Keratinocyte (primary cell): ENCODE data around the gene MLF2. TPM values are rescaled to one million over a fixed set of nuclear protein-coding genes. Genes with fewer than 3 reads are reported as not detected.

Source experiments
- DNase-seq: peaks from one replicate; pipeline ENCODE4 v3.0.0-alpha.2; 2011; ENCODE audit warnings: low read depth, missing footprints, low spot score
- FAIRE-seq: peaks from 2 replicates; lab custom pipeline; 2011; peaks lifted over from hg19 to GRCh38; lab: Jason Lieb, UNC
- H2AFZ ChIP-seq: 2 replicates; pipeline ENCODE4 v1.6.0; 2012; ENCODE audit warnings: low read length, control low read depth, inconsistent platforms; ENCODE audit not compliant: control insufficient read depth
- H3K27ac ChIP-seq: 2 replicates; pipeline ENCODE4 v1.5.1; 2011; ENCODE audit warnings: low read length; ENCODE audit not compliant: control insufficient read depth, insufficient read depth
- H3K27me3 ChIP-seq: 3 replicates; pipeline ENCODE4 v1.6.0; 2011; ENCODE audit warnings: low read length; ENCODE audit not compliant: control insufficient read depth, insufficient read depth; ENCODE audit errors: extremely low read depth
- H3K36me3 ChIP-seq, 2 experiments: 2 replicates in 1 of 2; 3 replicates in 1 of 2; pipeline ENCODE4 v1.5.1; 2011; ENCODE audit warnings: low read length in 2 of 2, mild to moderate bottlenecking in 1 of 2; ENCODE audit not compliant: control insufficient read depth in 2 of 2, insufficient read depth in 2 of 2; ENCODE audit errors: extremely low read depth in 1 of 2
- H3K4me1 ChIP-seq: 3 replicates; pipeline ENCODE4 v1.5.1; 2011; ENCODE audit warnings: low read length; ENCODE audit not compliant: control insufficient read depth, insufficient read depth; ENCODE audit errors: extremely low read depth
- H3K4me2 ChIP-seq: 3 replicates; pipeline ENCODE4 v1.6.0; 2011; ENCODE audit warnings: low read depth, low read length; ENCODE audit not compliant: control insufficient read depth, insufficient read depth; ENCODE audit errors: extremely low read depth
- H3K4me3 ChIP-seq, 3 experiments: fragments of 200-600 bp in 1 of 3; sonication (generic) in 1 of 3; 2 replicates in 2 of 3; 3 replicates in 1 of 3; pipeline ENCODE4 v1.5.1; 2011 to 2016; ENCODE audit warnings: low read length in 3 of 3, mild to moderate bottlenecking in 3 of 3, control low read depth in 2 of 3, inconsistent platforms in 1 of 3, low read depth in 1 of 3, mixed read lengths in 1 of 3, mixed run types in 1 of 3, moderate library complexity in 1 of 3; ENCODE audit not compliant: control insufficient read depth in 2 of 3, insufficient read depth in 2 of 3; ENCODE audit errors: extremely low read depth in 1 of 3
- H3K79me2 ChIP-seq: 2 replicates; pipeline ENCODE4 v1.6.0; 2012; ENCODE audit warnings: low read length; ENCODE audit not compliant: control insufficient read depth, insufficient read depth
- H3K9ac ChIP-seq: 3 replicates; pipeline ENCODE4 v1.6.0; 2011; ENCODE audit warnings: low read length; ENCODE audit not compliant: control insufficient read depth, insufficient read depth; ENCODE audit errors: extremely low read depth
- H3K9me1 ChIP-seq: 3 replicates; pipeline ENCODE4 v1.6.0; 2011; ENCODE audit warnings: low read length; ENCODE audit not compliant: control insufficient read depth, insufficient read depth; ENCODE audit errors: extremely low read depth
- H3K9me3 ChIP-seq: 2 replicates; pipeline ENCODE4 v1.5.1; 2012; ENCODE audit warnings: low read depth, low read length; ENCODE audit not compliant: control insufficient read depth
- H4K20me1 ChIP-seq: 3 replicates; pipeline ENCODE4 v1.6.0; 2011; ENCODE audit warnings: low read length; ENCODE audit not compliant: control insufficient read depth, insufficient read depth; ENCODE audit errors: extremely low read depth
- EZH2 ChIP-seq: IDR thresholded peaks from one replicate; pipeline ENCODE4 v1.6.1; 2012; ENCODE audit warnings: inconsistent platforms, mild to moderate bottlenecking, low read length, moderate library complexity
- dilution Hi-C: fragments of 300-500 bp; cut with MboI; formaldehyde crosslinking; loops from one replicate; pipeline ENCODE4 v1.7.0; 2020; ENCODE audit warnings: low sequenced_read_pairs; ENCODE audit not compliant: extremely low pct_ligation_motif_present
- polyA plus RNA-seq, 5 experiments: library from polyadenylated mRNA; depleted of rRNA in 3 of 5; stranded (reverse) in 3 of 5; stranded (forward) in 1 of 5; unstranded in 1 of 5; fragments of >200 nt; gene quantifications; 1 replicate in 1 of 5; 2 replicates in 3 of 5; 3 replicates in 1 of 5; pipeline versions ENCODE4 v1.2.1 to v1.2.3, GENCODE V29; 2011 to 2012; ENCODE audit warnings: missing spikeins in 2 of 5, low read depth in 1 of 5, low replicate concordance in 1 of 5
- TF ChIP-seq, protein P1 (sequence below), 3 experiments: IDR thresholded peaks in 1 of 3; conservative IDR thresholded peaks in 1 of 3; optimal IDR thresholded peaks in 1 of 3; 2 replicates in 2 of 3; 3 replicates in 1 of 3; pipeline versions ENCODE3 to v1.5.1; 2011; ENCODE audit warnings: low read length in 3 of 3, mild to moderate bottlenecking in 3 of 3, moderate library complexity in 2 of 3, control low read depth in 1 of 3, inconsistent platforms in 1 of 3; ENCODE audit not compliant: insufficient read depth in 2 of 3; ENCODE audit errors: extremely low read depth in 1 of 3

Gene MLF2
- polyA plus RNA-seq, 1 donor (not counting 4 experiments of a cell fraction or from before 2014, with no cell fraction given), result 317 TPM

- no peak for TF ChIP-seq EZH2
- TF ChIP-seq, protein P1, sequence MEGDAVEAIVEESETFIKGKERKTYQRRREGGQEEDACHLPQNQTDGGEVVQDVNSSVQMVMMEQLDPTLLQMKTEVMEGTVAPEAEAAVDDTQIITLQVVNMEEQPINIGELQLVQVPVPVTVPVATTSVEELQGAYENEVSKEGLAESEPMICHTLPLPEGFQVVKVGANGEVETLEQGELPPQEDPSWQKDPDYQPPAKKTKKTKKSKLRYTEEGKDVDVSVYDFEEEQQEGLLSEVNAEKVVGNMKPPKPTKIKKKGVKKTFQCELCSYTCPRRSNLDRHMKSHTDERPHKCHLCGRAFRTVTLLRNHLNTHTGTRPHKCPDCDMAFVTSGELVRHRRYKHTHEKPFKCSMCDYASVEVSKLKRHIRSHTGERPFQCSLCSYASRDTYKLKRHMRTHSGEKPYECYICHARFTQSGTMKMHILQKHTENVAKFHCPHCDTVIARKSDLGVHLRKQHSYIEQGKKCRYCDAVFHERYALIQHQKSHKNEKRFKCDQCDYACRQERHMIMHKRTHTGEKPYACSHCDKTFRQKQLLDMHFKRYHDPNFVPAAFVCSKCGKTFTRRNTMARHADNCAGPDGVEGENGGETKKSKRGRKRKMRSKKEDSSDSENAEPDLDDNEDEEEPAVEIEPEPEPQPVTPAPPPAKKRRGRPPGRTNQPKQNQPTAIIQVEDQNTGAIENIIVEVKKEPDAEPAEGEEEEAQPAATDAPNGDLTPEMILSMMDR (optimal IDR thresholded peaks at IDR 0.05 in 1 of 3, IDR thresholded peaks at IDR 0.05 in 1 of 3, conservative IDR thresholded peaks at IDR 0.05 in 1 of 3; ENCODE audit: extremely low read depth in 1 of 3, insufficient read depth in 2 of 3, low read length in 3 of 3), result no peak
- Histone ChIP-seq H3K9me1 (no peaks in the 10 kb centered on the region), H3K36me3 (no peaks in the 10 kb centered on the region), H3K9me3 (no peaks in the 10 kb centered on the region), H3K27ac (no peak overlapping the region), H3K4me2 (no peak overlapping the region), H3K4me1 (no peaks in the 10 kb centered on the region), H3K27me3 (peaks cover 8% of the 10 kb centered on the region), H2AFZ (no peak overlapping the region), H3K79me2 (no peaks in the 10 kb centered on the region), H4K20me1 (no peaks in the 10 kb centered on the region), H3K9ac (no peak overlapping the region), H3K4me3 (no peak overlapping the region)
- FAIRE-seq (no peak), DNase-seq (no peak)
- dilution Hi-C loops, result no loop called here
Observed at GRCh38 chr12:6784761-6785160, 31.8 kb upstream of the MLF2 start.

DNA sequence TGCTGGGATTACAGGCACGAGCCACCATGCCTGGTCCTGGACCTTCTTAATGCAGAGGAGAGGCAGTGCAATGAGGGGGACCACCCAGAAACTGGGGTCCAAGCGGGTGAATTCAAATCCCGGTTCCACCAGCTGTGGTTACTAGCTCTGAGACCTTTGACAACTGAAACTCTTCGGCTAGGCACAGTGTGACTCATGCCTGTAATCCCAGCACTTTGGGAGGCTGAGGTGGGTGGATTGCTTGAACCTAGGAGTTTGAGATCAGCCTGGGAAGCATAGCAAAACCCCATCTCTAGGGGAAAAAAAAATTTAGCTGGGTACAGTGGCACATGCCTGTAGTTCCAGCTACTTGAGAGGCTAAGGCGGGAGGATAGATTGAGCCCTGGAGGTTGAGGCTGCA, 31.4 kb upstream of the MLF2 start:
- H3K9me1 ChIP-seq, result no peaks in the 10 kb centered on the region
- H4K20me1 ChIP-seq, result no peaks in the 10 kb centered on the region
- no peak for DNase-seq
- H3K4me1 ChIP-seq, result no peaks in the 10 kb centered on the region
- FAIRE-seq, result no peak
- no peaks in the 10 kb centered on the region for H3K36me3 ChIP-seq
- H3K27me3 ChIP-seq, result peaks cover 5% of the 10 kb centered on the region
- no peak overlapping the region for H2AFZ ChIP-seq
- TF ChIP-seq EZH2, result no peak
- TF ChIP-seq, protein P1 (optimal IDR thresholded peaks at IDR 0.05 in 1 of 3, IDR thresholded peaks at IDR 0.05 in 1 of 3, conservative IDR thresholded peaks at IDR 0.05 in 1 of 3; ENCODE audit: extremely low read depth in 1 of 3, insufficient read depth in 2 of 3, low read length in 3 of 3), result no peak
- dilution Hi-C loops, result no loop called here
- H3K4me2 ChIP-seq, result no peak overlapping the region
- H3K4me3 ChIP-seq, result no peak overlapping the region
- H3K27ac ChIP-seq, result no peak overlapping the region
- no peaks in the 10 kb centered on the region for H3K9me3 ChIP-seq
- H3K9ac ChIP-seq, result no peak overlapping the region
- H3K79me2 ChIP-seq, result no peaks in the 10 kb centered on the region
